ENCODE results near the gene MINDY4.

Gene MINDY4

GRCh38 chr7:30894866-30895605 lies 123.8 kb downstream of the MINDY4 start:
- Mint-ChIP-seq H3K27ac (no peak overlapping the region), H3K36me3 (no peaks in the 10 kb centered on the region), H3K9me3 (peaks cover 4% of the 10 kb centered on the region), H3K4me3 (no peak overlapping the region), H3K4me1 (no peaks in the 10 kb centered on the region)
- no peak for ATAC-seq
- no peak for DNase-seq (ENCODE audit: low spot score in 2 of 2)

GRCh38 chr7:30896036-30896435 lies 124.8 kb downstream of the MINDY4 start:
- ATAC-seq = no peak
- Mint-ChIP-seq H3K4me1 (no peaks in the 10 kb centered on the region), H3K36me3 (no peaks in the 10 kb centered on the region), H3K9me3 (no peaks in the 10 kb centered on the region), H3K27ac (no peak overlapping the region), H3K4me3 (no peak overlapping the region)
- DNase-seq (ENCODE audit: low spot score in 2 of 2) = no peak

GRCh38 chr7:30896783-30897637 lies 125.8 kb downstream of the MINDY4 start:
- no peak overlapping the region for H3K27ac Mint-ChIP-seq
- H3K4me3 Mint-ChIP-seq = no peak overlapping the region
- ATAC-seq (no peak), DNase-seq (ENCODE audit: low spot score in 2 of 2) (no peak)
- H3K36me3 Mint-ChIP-seq = no peaks in the 10 kb centered on the region
- no peaks in the 10 kb centered on the region for H3K9me3 Mint-ChIP-seq
- H3K4me1 Mint-ChIP-seq = no peaks in the 10 kb centered on the region

GRCh38 chr7:30897770-30898169 lies 126.6 kb downstream of the MINDY4 start:
- H3K27ac Mint-ChIP-seq = no peak overlapping the region
- no peaks in the 10 kb centered on the region for H3K9me3 Mint-ChIP-seq
- DNase-seq (ENCODE audit: low spot score in 2 of 2) (no peak), ATAC-seq (no peak)
- H3K4me1 Mint-ChIP-seq = no peaks in the 10 kb centered on the region
- H3K36me3 Mint-ChIP-seq = no peaks in the 10 kb centered on the region
- H3K4me3 Mint-ChIP-seq = no peak overlapping the region

GRCh38 chr7:30898411-30898810 lies 127.2 kb downstream of the MINDY4 start:
- no peak overlapping the region for H3K4me3 Mint-ChIP-seq
- ATAC-seq = no peak
- no peak overlapping the region for H3K27ac Mint-ChIP-seq

GRCh38 chr7:30899066-30899465 lies 127.8 kb downstream of the MINDY4 start:
- DNase-seq (ENCODE audit: low spot score in 2 of 2) = no peak
- no peak overlapping the region for H3K27ac Mint-ChIP-seq
- no peak for ATAC-seq
- H3K4me1 Mint-ChIP-seq = no peaks in the 10 kb centered on the region
- no peaks in the 10 kb centered on the region for H3K36me3 Mint-ChIP-seq
- H3K9me3 Mint-ChIP-seq = no peaks in the 10 kb centered on the region
- H3K4me3 Mint-ChIP-seq = no peak overlapping the region

More at GRCh38 chr7:30898411-30898810, 127.2 kb downstream of the MINDY4 start:
- Mint-ChIP-seq H3K9me3 (no peaks in the 10 kb centered on the region), H3K36me3 (no peaks in the 10 kb centered on the region), H3K4me1 (no peaks in the 10 kb centered on the region)
- DNase-seq (ENCODE audit: low spot score in 2 of 2) = no peak

GRCh38 chr7:30899630-30900029 lies 128.4 kb downstream of the MINDY4 start:
- H3K27ac Mint-ChIP-seq = peak overlapping the region; percentile 40
- no peaks in the 10 kb centered on the region for H3K9me3 Mint-ChIP-seq
- no peak overlapping the region for H3K4me3 Mint-ChIP-seq
- no peaks in the 10 kb centered on the region for H3K4me1 Mint-ChIP-seq
- ATAC-seq = no peak
- DNase-seq (ENCODE audit: low spot score in 2 of 2) = no peak
- H3K36me3 Mint-ChIP-seq = no peaks in the 10 kb centered on the region

- DNase-seq (ENCODE audit: low spot score in 2 of 2) (no peak), ATAC-seq (no peak)
- Mint-ChIP-seq H3K36me3 (no peaks in the 10 kb centered on the region), H3K9me3 (no peaks in the 10 kb centered on the region), H3K27ac (peak overlapping the region; percentile 40), H3K4me1 (no peaks in the 10 kb centered on the region), H3K4me3 (no peak overlapping the region)
These were observed 128.8 kb downstream of the MINDY4 start for GRCh38 chr7:30900053-30900452.

GRCh38 chr7:30900803-30901362 lies 129.7 kb downstream of the MINDY4 start:
- DNase-seq (ENCODE audit: low spot score in 2 of 2) = no peak
- no peak overlapping the region for H3K27ac Mint-ChIP-seq
- no peaks in the 10 kb centered on the region for H3K4me1 Mint-ChIP-seq
- no peak for ATAC-seq
- no peak overlapping the region for H3K4me3 Mint-ChIP-seq
- H3K36me3 Mint-ChIP-seq = no peaks in the 10 kb centered on the region
- no peaks in the 10 kb centered on the region for H3K9me3 Mint-ChIP-seq

GRCh38 chr7:30901856-30902255 lies 130.6 kb downstream of the MINDY4 start:
- Mint-ChIP-seq H3K9me3 (no peaks in the 10 kb centered on the region), H3K36me3 (no peaks in the 10 kb centered on the region), H3K4me3 (no peak overlapping the region), H3K27ac (no peak overlapping the region), H3K4me1 (no peaks in the 10 kb centered on the region)
- no peak for DNase-seq (ENCODE audit: low spot score in 2 of 2)
- no peak for ATAC-seq

GRCh38 chr7:30902466-30902865 lies 131.2 kb downstream of the MINDY4 start:
- ATAC-seq (no peak), DNase-seq (ENCODE audit: low spot score in 2 of 2) (no peak)
- Mint-ChIP-seq H3K4me3 (no peak overlapping the region), H3K9me3 (no peaks in the 10 kb centered on the region), H3K4me1 (no peaks in the 10 kb centered on the region), H3K27ac (no peak overlapping the region), H3K36me3 (no peaks in the 10 kb centered on the region)

GRCh38 chr7:30903146-30903545 lies 131.9 kb downstream of the MINDY4 start:
- no peak for ATAC-seq
- Mint-ChIP-seq H3K36me3 (no peaks in the 10 kb centered on the region), H3K9me3 (no peaks in the 10 kb centered on the region), H3K27ac (no peak overlapping the region), H3K4me3 (no peak overlapping the region), H3K4me1 (no peaks in the 10 kb centered on the region)
- DNase-seq (ENCODE audit: low spot score in 2 of 2) = no peak

- Mint-ChIP-seq H3K9me3 (no peaks in the 10 kb centered on the region), H3K27ac (no peak overlapping the region), H3K36me3 (no peaks in the 10 kb centered on the region), H3K4me3 (no peak overlapping the region), H3K4me1 (no peaks in the 10 kb centered on the region)
- ATAC-seq = no peak
- no peak for DNase-seq (ENCODE audit: low spot score in 2 of 2)
These were observed 133.3 kb downstream of the MINDY4 start for GRCh38 chr7:30904561-30904960.

- Mint-ChIP-seq H3K4me1 (no peaks in the 10 kb centered on the region), H3K9me3 (no peaks in the 10 kb centered on the region), H3K36me3 (no peaks in the 10 kb centered on the region), H3K4me3 (no peak overlapping the region), H3K27ac (no peak overlapping the region)
- DNase-seq (ENCODE audit: low spot score in 2 of 2) (no peak), ATAC-seq (no peak)
These were observed 134.1 kb downstream of the MINDY4 start for GRCh38 chr7:30905078-30906012.

- DNase-seq (ENCODE audit: low spot score in 2 of 2) = no peak
- ATAC-seq = no peak
- no peaks in the 10 kb centered on the region for H3K9me3 Mint-ChIP-seq
- H3K36me3 Mint-ChIP-seq = no peaks in the 10 kb centered on the region
- H3K4me3 Mint-ChIP-seq = no peak overlapping the region
- H3K4me1 Mint-ChIP-seq = no peaks in the 10 kb centered on the region
- H3K27ac Mint-ChIP-seq = no peak overlapping the region
These were observed 134.8 kb downstream of the MINDY4 start for GRCh38 chr7:30906014-30906413.
